HCT116 (cell line): ENCODE results near the gene EP400. TPM values are rescaled to one million over a fixed set of nuclear protein-coding genes. Genes with fewer than 3 reads are reported as not detected.

Experiments
- ATAC-seq: fragments of 200-7000 bp; cut with Tn5 transposase; 2 replicates; pipeline ENCODE4 v1.9.1; 2020; ENCODE audit warnings: mild to moderate bottlenecking, moderate library complexity
- BruUV-seq: library from RNA; stranded (reverse); fragments of 400-500 nt; replicated peaks from 2 replicates; lab custom pipeline; 2021; lab: Mats Ljungman, UMichigan
- CTCF ChIA-PET: fragments of 300-600 bp; sonication (Branson Sonifier 250); formaldehyde crosslinking; loops from one replicate; lab custom pipeline; 2021; ENCODE audit warnings: antibody characterized with exemption; lab: Charles Lee
- POLR2A ChIA-PET: fragments of 300-600, 350-600 bp; sonication (Branson Sonifier 250); formaldehyde crosslinking; loops from one replicate; lab custom pipeline; 2021; ENCODE audit warnings: antibody characterized with exemption; lab: Charles Lee
- RAD21 ChIA-PET, 2 experiments: fragments of 300-600 bp; sonication (Branson Sonifier 250); formaldehyde crosslinking; loops; one replicate each; lab custom pipeline; 2023; ENCODE audit warnings: low total read pairs in 2 of 2; ENCODE audit not compliant: uncharacterized antibody in 2 of 2, unreplicated experiment in 2 of 2, low non-redundant PET in 1 of 2; lab: Charles Lee
- DNase-seq: peaks from one replicate; pipeline ENCODE4 v3.0.0-alpha.2; 2010; ENCODE audit warnings: low read depth, low spot score
- H2AFZ ChIP-seq: fragments of 200-600 bp; shearing (Covaris generic), sonication (generic); 2 replicates; pipeline ENCODE4 v1.6.1; 2017; ENCODE audit warnings: low read depth, mixed run types, mixed read lengths, antibody characterized with exemption, low read length; ENCODE audit not compliant: poor library complexity, severe bottlenecking
- H3K27ac ChIP-seq: 2 replicates; pipeline ENCODE4 v1.5.1; 2012; ENCODE audit warnings: low read depth, low read length
- H3K27me3 ChIP-seq: fragments of 200-600 bp; sonication (generic); 2 replicates; pipeline ENCODE4 v1.6.1; 2016; ENCODE audit warnings: mixed run types, low read length, mixed read lengths; ENCODE audit not compliant: insufficient read depth
- H3K36me3 ChIP-seq, 2 experiments: fragments of 200-500 bp in 1 of 2; fragments of 200-600 bp in 1 of 2; sonication (Bioruptor generic) in 1 of 2; sonication (generic) in 1 of 2; 2 replicates each; pipeline versions ENCODE4 v1.5.1 to v1.6.1; 2014 to 2016; ENCODE audit warnings: low read length in 2 of 2, inconsistent platforms in 1 of 2, mixed read lengths in 1 of 2, mixed run types in 1 of 2; ENCODE audit not compliant: insufficient read depth in 2 of 2, control insufficient read depth in 1 of 2
- H3K4me1 ChIP-seq, 2 experiments: fragments of 200-600 bp in 1 of 2; sonication (generic) in 1 of 2; 2 replicates each; pipeline versions ENCODE4 v1.5.1 to v1.6.1; 2012 to 2017; ENCODE audit warnings: low read length in 2 of 2, inconsistent platforms in 1 of 2, mild to moderate bottlenecking in 1 of 2, mixed read lengths in 1 of 2, mixed run types in 1 of 2, moderate library complexity in 1 of 2; ENCODE audit not compliant: insufficient read depth in 2 of 2, control insufficient read depth in 1 of 2
- H3K4me2 ChIP-seq: fragments of 200-600 bp; sonication (generic); 2 replicates; pipeline ENCODE4 v1.6.1; 2017; ENCODE audit warnings: mixed run types, low read length, mixed read lengths
- H3K4me3 ChIP-seq, 2 experiments: fragments of 200-600 bp in 1 of 2; sonication (generic) in 1 of 2; replicated peaks in 1 of 2; 2 replicates each; pipeline ENCODE4 v1.5.1; 2011 to 2016; ENCODE audit warnings: low read length in 2 of 2, control low read depth in 1 of 2, low read depth in 1 of 2, mild to moderate bottlenecking in 1 of 2, mixed read lengths in 1 of 2, mixed run types in 1 of 2
- H3K79me2 ChIP-seq: fragments of 200-600 bp; sonication (generic); 2 replicates; pipeline ENCODE4 v1.6.1; 2017; ENCODE audit warnings: mild to moderate bottlenecking, mixed run types, low read length, moderate library complexity, mixed read lengths; ENCODE audit not compliant: insufficient read depth
- H3K9ac ChIP-seq: fragments of 200-600 bp; sonication (generic); 2 replicates; pipeline ENCODE4 v1.6.1; 2016; ENCODE audit warnings: low read length, mixed read lengths
- H3K9me2 ChIP-seq: fragments of 200-600 bp; sonication (generic), shearing (Covaris generic); 2 replicates; pipeline ENCODE4 v1.6.1; 2017; ENCODE audit warnings: mixed run types, mild to moderate bottlenecking, moderate library complexity; ENCODE audit not compliant: insufficient read depth
- H3K9me3 ChIP-seq, 2 experiments: fragments of 200-500 bp in 1 of 2; fragments of 200-600 bp in 1 of 2; sonication (Bioruptor generic) in 1 of 2; sonication (generic) in 1 of 2; 2 replicates each; pipeline ENCODE4 v1.6.1; 2014 to 2017; ENCODE audit warnings: low read length in 2 of 2, mixed read lengths in 2 of 2, inconsistent platforms in 1 of 2, low read depth in 1 of 2, mild to moderate bottlenecking in 1 of 2, mixed run types in 1 of 2, moderate library complexity in 1 of 2; ENCODE audit not compliant: control insufficient read depth in 1 of 2, insufficient read depth in 1 of 2
- H4K20me1 ChIP-seq: fragments of 200-600 bp; sonication (generic), shearing (Covaris generic); 2 replicates; pipeline ENCODE4 v1.6.1; 2017; ENCODE audit warnings: mixed run types, mild to moderate bottlenecking, moderate library complexity; ENCODE audit not compliant: insufficient read depth
- CBX3 ChIP-seq: IDR thresholded peaks from 2 replicates; pipeline ENCODE4 v1.6.1; 2012; ENCODE audit warnings: low read depth
- CEBPB ChIP-seq: IDR thresholded peaks from 2 replicates; pipeline ENCODE4 v1.6.1; 2012; ENCODE audit warnings: low read depth
- EZH2phosphoT487 ChIP-seq: fragments of 200-600 bp; IDR thresholded peaks from 2 replicates; pipeline ENCODE4 v1.6.1; 2018; ENCODE audit warnings: antibody characterized with exemption, borderline replicate concordance
- FOSL1 ChIP-seq: IDR thresholded peaks from 2 replicates; pipeline ENCODE4 v1.6.1; 2012; ENCODE audit warnings: low read depth
- POLR2A ChIP-seq: IDR thresholded peaks from 2 replicates; pipeline ENCODE4 v1.7.0; 2011; ENCODE audit warnings: borderline replicate concordance; ENCODE audit not compliant: insufficient read depth, insufficient read length; ENCODE audit errors: extremely low read depth
- POLR2AphosphoS5 ChIP-seq: IDR thresholded peaks from 2 replicates; pipeline ENCODE4 v1.6.1; 2011; ENCODE audit warnings: mild to moderate bottlenecking, low read depth, low read length, moderate library complexity
- RAD21 ChIP-seq: IDR thresholded peaks from 2 replicates; pipeline ENCODE4 v1.6.1; 2012; ENCODE audit warnings: low read depth, mild to moderate bottlenecking
- SIN3A ChIP-seq: IDR thresholded peaks from 2 replicates; pipeline ENCODE4 v1.6.1; 2012; ENCODE audit warnings: low read depth
- SP1 ChIP-seq: IDR thresholded peaks from 2 replicates; pipeline ENCODE4 v1.6.1; 2012; ENCODE audit warnings: low read depth
- ZBTB33 ChIP-seq: IDR thresholded peaks from 2 replicates; pipeline ENCODE4 v1.6.1; 2011; ENCODE audit warnings: mild to moderate bottlenecking, low read length, moderate library complexity; ENCODE audit not compliant: insufficient replicate concordance; ENCODE audit errors: extremely low read depth
- ZNF274 ChIP-seq: fragments of 200-500 bp; sonication (Bioruptor generic); IDR thresholded peaks from 2 replicates; pipeline ENCODE4 v1.6.1; 2014; ENCODE audit warnings: mild to moderate bottlenecking, low read depth, low read length, inconsistent platforms
- intact Hi-C: fragments of 100-400 bp; cut with micrococcal nuclease; formaldehyde crosslinking; loops from 2 replicates; pipeline ENCODE4 v1.10.0; 2022
- total RNA-seq: library from RNA; stranded (reverse); gene quantifications from one replicate; pipeline ENCODE4 v1.2.1, GENCODE V29; 2021; ENCODE audit not compliant: unreplicated experiment
- TF ChIP-seq, protein P1 (sequence below), 3 experiments: fragments of 200-600 bp in 1 of 3; sonication (generic) in 1 of 3; IDR thresholded peaks in 2 of 3; conservative IDR thresholded peaks in 1 of 3; 2 replicates each; pipeline ENCODE4 v1.5.1; 2012 to 2017; ENCODE audit warnings: low read depth in 2 of 3, low read length in 2 of 3, antibody characterized with exemption in 1 of 3, borderline replicate concordance in 1 of 3, control low read depth in 1 of 3, mild to moderate bottlenecking in 1 of 3, mixed read lengths in 1 of 3, mixed run types in 1 of 3, moderate library complexity in 1 of 3; ENCODE audit not compliant: insufficient read depth in 1 of 3
- TF ChIP-seq, protein P2 (sequence below): IDR thresholded peaks from 2 replicates; pipeline ENCODE4 v1.6.1; 2012

Gene EP400
- total RNA-seq, 1 experiment from 2014 or later: 54.5 TPM

- Histone ChIP-seq H2AFZ (no peak overlapping the region), H3K9me2 (no peaks in the 10 kb centered on the region), H3K9ac (no peak overlapping the region), H3K9me3 (no peaks in the 10 kb centered on the region), H3K36me3 (peaks cover 8 to 13% of the 10 kb centered on the region in 2 experiments; a peak in 3 of 4 replicates), H4K20me1 (no peaks in the 10 kb centered on the region), H3K27ac (no peak overlapping the region), H3K27me3 (no peaks in the 10 kb centered on the region), H3K4me2 (no peak overlapping the region), H3K79me2 (peaks cover 10% of the 10 kb centered on the region; the same call in 1 of the 2 replicates), H3K4me3 (no peak overlapping the region), H3K4me1 (no peaks in the 10 kb centered on the region)
- ATAC-seq (no peak), DNase-seq (no peak)
- CTCF ChIA-PET: no interaction called here
- POLR2A ChIA-PET: no interaction called here
- intact Hi-C loops: no loop called here
- RAD21 ChIA-PET: no interaction called here
- TF ChIP-seq RAD21 (no peak), CEBPB (no peak), SP1 (no peak)
- TF ChIP-seq, protein P1, sequence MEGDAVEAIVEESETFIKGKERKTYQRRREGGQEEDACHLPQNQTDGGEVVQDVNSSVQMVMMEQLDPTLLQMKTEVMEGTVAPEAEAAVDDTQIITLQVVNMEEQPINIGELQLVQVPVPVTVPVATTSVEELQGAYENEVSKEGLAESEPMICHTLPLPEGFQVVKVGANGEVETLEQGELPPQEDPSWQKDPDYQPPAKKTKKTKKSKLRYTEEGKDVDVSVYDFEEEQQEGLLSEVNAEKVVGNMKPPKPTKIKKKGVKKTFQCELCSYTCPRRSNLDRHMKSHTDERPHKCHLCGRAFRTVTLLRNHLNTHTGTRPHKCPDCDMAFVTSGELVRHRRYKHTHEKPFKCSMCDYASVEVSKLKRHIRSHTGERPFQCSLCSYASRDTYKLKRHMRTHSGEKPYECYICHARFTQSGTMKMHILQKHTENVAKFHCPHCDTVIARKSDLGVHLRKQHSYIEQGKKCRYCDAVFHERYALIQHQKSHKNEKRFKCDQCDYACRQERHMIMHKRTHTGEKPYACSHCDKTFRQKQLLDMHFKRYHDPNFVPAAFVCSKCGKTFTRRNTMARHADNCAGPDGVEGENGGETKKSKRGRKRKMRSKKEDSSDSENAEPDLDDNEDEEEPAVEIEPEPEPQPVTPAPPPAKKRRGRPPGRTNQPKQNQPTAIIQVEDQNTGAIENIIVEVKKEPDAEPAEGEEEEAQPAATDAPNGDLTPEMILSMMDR (IDR thresholded peaks at IDR 0.05 in 2 of 3, conservative IDR thresholded peaks at IDR 0.05 in 1 of 3; ENCODE audit: borderline replicate concordance in 1 of 3, insufficient read depth in 1 of 3, low read depth in 2 of 3, low read length in 2 of 3): no peak
- BruUV-seq: no TSS peak
These were observed 50.6 kb downstream of the EP400 start for GRCh38 chr12:132000286-132000872.

- Histone ChIP-seq H4K20me1 (no peaks in the 10 kb centered on the region), H3K27me3 (no peaks in the 10 kb centered on the region), H3K36me3 (peaks cover 13 to 28% of the 10 kb centered on the region in 2 experiments; a peak in 3 of 4 replicates), H3K9me3 (no peaks in the 10 kb centered on the region), H3K27ac (no peak overlapping the region), H3K4me2 (no peak overlapping the region), H3K9me2 (no peaks in the 10 kb centered on the region), H3K79me2 (peaks cover 10% of the 10 kb centered on the region; the same call in 1 of the 2 replicates), H3K9ac (no peak overlapping the region), H2AFZ (no peak overlapping the region), H3K4me3 (no peak overlapping the region), H3K4me1 (no peaks in the 10 kb centered on the region)
- no peak for ATAC-seq
- no TSS peak for BruUV-seq
- CTCF ChIA-PET: no interaction called here
- POLR2A ChIA-PET: no interaction called here
- RAD21 ChIA-PET: no interaction called here
- DNase-seq: no peak
- intact Hi-C loops: no loop called here
- TF ChIP-seq EZH2phosphoT487: no peak
- TF ChIP-seq FOSL1: no peak
- TF ChIP-seq ZBTB33: no peak
- TF ChIP-seq ZNF274: no peak
- TF ChIP-seq POLR2AphosphoS5: no peak
- TF ChIP-seq CBX3: no peak
- TF ChIP-seq, protein P2, sequence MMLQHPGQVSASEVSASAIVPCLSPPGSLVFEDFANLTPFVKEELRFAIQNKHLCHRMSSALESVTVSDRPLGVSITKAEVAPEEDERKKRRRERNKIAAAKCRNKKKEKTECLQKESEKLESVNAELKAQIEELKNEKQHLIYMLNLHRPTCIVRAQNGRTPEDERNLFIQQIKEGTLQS: no peak
- no peak for TF ChIP-seq SIN3A
- no peak for TF ChIP-seq RAD21
- TF ChIP-seq SP1: no peak
- no peak for TF ChIP-seq POLR2A
These were observed 54.1 kb downstream of the EP400 start for GRCh38 chr12:132003846-132004245.
